GM18867 (cell line): ENCODE data around the gene BTG4.
A peak's percentile ranks its signal among the peaks of the same experiment; 100 is the strongest.

ENCODE experiments used
- ATAC-seq: cut with Tn5 transposase; IDR thresholded peaks from one replicate; pipeline ENCODE4 v1.9.1; 2021; ENCODE audit warnings: mild to moderate bottlenecking, moderate library complexity; ENCODE audit not compliant: unreplicated experiment

Gene BTG4

DNA sequence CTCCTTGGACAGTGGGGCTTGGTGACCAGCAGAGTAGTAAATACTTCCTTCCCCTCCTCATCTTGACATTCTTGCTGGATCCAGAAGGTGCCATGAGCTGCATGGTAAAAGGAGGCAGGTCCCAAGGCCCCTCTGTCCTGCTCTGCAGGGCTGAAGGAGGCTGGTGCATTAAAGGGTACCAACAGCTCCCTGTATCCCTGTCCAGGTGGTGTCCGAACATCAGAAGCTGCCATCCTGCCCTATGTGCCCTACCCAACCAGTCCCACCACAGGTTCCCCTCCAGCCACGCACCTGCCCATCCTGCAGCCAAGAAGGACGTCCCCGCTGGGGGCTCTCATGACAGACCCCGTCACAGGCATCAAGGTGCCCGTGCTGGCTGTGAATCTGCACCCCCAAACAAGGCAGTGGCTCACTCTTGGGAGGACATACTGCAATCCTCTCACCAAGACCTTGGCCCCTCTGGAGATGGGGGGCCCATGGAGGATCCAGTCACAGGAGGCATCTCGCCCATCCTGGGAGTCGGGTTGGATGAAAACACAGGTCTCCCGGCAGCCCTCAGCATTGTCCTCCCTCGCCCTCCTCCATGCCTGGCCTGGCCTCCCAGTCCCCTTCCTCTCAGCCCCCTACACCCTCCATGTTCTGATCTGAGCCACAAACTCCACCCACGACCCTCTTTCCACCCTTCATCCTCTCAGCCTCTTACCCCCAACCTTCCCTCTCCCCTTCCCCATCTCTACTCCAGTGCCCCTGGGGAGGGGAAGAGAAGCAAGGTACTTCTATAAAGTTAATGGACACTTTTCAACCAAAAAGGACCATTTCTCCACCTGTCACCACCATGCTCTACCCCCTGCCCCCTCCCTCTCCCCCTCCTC is 55.1 kb downstream of the BTG4 start:
- ATAC-seq, result no peak

DNA sequence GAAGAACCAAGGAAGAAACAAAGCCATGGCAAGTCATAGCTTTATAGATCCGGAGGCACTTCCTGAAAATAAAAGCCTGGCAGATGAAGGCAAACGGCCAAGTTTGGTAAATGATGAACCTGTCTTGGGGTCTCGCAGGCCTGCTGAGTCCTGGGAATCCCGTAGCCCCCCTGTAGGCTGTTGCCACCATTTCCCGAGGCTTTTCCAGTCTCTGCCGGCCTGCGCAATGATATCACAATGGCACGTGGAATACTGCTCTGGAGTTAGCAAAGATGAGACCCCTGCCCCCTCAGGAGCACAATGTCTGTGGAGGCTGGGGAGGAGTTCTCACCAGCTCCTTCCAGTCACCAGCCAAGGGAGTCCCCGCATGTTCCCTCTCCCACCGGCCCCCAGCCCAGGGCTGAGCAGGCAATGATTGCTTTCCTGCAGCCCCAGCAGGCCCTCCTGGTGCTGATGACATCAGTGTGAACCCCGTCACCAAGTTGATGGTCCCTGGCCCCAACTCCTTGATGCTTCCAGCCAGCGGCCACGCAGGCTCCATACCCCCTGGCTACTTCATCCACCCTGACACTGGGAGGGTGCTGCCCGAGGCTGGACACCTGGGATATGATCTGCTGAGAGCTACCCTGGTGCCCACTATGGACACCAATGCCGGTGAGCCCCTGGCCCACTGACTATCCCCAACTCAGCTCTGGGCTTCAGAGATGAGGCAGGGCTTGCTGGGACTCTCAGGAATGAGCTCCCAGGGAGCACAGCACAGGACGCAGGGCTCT is 55.9 kb downstream of the BTG4 start:
- ATAC-seq, result no peak

DNA sequence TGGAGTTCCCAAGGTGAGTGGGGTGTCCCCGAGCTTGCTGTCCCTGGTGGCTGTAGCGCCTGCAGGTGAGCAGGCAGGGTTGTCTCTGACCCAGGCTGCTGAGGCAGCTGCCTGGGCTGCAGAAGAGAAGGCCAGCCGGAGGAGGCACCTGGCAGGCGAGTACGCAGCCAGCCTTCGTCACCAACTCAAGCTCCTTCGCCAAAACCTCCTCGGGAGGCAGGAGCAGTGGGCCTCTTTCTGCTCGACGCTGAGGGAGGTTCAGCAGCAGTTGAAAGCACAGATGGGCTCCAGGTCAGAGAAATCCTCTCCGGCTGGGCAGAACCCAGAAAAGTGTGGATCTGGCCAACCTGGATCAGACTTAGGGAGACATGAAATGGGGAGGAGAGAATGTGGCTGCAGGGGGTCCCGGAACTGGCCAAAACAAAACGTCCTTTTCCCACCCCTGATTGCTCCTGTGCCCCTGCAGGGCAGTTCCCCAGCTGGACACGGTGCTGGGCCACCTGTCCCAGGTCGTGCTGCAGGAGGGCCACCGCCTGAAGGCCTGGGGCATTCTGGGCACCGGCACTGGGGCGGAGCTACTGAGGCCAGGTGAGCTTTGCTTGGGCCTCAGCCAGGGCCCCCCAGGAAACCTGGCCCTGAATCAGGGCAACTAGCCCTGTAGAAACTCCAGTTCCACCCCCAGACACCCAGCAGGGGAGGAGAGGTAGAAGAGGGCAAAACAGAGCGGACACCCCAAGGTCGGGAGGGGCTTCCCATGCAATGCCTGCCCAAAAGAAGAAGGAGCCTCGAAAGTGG is 56.7 kb downstream of the BTG4 start:
- ATAC-seq, result no peak

DNA sequence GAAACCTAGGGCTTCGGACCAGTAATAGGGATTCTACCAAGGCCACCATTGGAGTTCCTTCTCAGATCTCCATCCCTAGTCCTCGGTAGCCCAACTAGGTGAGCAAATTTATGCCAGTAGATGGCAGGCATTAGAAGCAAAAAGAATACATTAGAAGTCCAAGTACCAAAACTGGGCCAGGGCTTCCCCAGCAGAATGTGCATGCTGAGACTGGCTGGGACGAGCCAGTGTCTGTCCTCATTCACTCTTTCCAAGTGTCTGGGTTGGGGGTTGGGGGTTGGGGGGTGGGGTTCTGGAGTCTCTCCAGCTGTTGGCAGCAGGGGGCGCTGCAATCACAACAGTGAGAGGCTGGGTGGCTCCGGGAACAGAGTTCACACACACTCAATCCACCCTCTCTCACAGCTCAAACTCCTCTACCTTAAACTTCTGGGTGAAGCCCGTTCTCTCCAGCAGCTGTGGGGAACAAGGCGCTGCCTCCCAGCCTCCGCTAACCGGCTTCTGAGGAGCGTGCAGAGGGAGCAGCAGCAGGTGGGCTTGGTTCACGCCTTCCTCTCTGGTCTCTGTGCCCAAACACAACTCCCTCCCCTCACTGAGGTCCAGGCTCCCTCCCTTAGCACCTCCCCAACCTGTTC is 57.5 kb downstream of the BTG4 start:
- ATAC-seq, result no peak

DNA sequence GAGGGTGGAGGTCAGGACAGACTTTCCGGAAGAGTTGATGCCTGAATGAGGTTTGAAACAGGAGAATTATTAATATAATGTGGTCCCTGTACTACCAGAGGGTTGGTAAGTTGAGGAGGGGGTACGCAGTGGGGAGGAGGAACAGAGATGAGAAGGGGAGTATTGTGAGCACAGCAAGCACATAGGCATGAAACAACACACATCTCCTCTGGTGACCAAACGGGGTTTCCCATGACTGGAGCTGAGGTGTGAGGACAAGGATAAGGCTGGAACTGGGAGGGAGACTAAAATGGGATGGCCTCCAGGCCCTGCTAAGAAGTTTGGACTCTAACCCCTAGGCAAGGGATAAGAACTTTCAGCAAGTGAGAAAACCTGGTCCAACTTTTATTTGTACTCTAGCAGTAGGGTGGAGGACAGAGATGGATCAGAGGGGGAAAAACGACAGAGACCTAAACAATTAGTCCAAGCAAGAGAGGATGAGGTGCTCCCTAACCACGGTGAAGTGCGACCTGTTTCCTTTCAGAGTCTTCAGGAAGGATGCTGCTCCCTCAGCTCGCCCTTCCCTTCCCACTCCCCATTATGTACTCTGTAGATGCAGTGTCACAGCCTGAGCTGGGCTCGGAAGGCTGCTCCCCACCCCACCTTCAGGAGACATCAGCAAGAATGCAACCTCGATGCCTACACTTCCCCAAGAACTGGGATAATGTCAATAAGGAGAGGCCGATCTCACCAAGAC is 59.2 kb downstream of the BTG4 start:
- ATAC-seq, result no peak

DNA sequence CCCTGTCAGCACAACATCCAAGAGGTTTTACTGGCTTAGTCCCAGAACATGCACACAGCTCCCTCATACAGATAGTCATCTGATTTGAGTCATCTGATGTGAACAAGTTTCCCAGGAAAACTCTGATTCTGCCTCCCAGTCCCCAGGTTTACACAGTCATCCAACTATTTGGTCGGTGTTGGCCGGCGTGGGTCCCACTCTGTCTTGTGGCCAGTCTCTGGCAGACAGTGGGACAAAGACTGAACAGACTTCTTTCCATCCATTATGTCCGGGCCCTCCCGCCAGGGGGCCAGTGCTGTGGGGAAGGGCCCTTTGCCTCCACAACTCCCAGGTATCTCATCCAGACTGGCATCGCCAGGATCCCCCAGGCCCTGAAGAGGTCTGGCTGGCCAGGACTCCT is 60.0 kb downstream of the BTG4 start:
- ATAC-seq, result no peak

DNA sequence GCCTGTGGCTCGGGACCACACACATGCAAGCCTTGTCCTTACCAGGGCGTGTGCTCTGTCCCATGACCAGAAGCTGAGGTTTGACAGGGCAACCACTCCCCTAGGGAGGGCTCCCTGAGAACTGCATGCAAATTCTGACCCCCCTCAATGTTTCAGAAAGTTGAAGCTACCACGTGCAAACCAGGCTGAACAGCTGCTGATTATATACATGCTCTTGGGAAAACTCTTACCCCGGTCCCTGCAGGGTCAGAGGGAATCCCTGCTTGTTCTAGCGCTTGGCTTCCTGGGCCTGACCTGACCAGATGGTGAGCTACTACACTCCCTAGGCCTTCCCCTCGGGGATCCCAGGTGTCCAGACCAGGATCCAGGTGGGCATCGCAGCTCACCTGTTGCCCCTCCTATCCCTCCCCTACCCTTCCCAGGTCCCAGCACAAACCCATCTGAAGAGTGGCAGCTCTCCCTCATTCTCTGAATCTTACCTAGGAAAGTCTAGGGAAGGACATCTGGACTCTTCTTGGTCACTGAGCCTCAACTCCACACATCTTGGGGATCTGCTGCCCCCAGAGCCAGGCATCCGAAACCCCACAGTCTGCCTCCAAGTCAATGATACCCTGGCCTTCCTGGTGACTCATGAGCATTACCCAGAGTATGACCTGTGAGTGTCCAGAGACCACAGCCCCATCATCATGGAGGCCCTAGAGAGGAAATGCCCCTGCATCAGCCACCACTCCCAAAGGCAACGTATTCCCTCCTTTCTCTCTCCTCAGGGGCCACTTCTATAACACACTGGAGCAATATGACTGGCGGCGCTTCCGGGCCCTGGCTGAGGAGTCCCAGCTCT is 61.5 kb downstream of the BTG4 start:
- ATAC-seq, result peak; percentile 92

DNA sequence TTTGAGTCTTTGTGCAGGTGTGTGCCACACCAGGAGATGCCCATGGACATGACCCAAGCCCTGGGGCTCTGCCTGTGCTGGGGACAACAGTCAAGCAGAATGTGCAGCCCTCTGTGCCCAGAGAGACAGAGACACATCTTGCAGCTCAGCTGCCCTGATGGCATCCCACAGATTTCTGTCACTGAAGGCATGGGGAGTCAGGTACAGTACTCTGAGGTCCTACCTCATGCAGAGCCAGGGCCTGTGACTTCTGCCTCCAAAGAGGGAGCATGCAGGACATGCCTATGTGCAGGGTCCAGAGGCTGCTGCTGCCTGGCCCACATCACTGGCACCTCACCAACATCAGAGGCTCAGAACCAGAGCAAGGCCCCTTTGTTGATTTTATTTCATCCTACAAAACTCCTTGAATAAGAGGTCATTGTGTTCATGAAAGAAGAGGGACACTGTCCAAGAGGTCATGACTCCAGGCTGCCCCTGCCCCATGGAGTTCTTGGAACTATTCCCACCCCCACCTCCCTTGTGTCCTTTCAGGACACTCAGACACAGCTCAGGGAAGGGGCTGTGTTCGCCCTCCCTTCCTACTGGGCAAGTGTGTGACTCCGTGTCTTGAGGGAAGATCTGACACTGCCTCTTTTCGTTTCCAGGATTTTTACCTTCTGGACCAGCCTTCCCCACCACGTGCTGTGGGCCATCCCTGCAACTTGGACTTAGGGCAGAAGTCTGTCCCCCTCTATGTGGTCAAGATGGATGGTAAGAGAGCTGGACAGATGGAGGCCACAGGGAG is 62.3 kb downstream of the BTG4 start:
- no peak for ATAC-seq

DNA sequence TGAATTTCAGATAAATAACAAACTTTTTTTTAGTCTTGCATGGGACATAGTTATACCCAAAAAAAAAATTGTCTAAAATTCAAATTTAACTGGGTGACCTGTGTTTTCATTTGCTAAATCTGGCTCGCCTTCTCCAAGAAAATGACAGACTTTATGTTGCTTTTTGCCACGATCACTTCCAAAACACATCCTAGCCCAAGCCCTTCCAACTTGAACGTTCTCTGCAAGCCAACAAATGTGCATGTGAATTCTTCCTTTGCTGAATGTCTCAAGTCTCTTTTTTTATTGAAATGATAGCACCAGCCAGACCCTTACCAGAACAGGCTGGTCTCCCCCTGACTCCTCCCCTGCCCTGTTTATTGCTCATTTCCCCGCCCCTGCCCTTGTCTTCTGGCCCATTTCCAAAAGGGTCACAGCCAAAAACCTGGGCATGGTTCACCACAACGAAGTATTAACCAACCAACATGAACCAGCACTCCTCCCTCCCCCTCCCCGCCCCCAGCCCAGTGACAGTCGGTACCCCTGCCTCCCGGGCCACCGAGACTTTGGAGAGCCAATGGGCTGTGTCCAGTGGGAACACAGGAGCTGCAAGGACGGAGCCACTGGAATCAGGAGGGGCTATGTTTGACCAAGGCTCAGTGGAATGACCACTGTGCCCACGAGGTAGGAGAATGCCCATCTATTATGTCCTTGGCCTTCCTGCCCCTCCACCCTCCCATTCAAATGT is 63.2 kb downstream of the BTG4 start:
- ATAC-seq, result no peak

DNA sequence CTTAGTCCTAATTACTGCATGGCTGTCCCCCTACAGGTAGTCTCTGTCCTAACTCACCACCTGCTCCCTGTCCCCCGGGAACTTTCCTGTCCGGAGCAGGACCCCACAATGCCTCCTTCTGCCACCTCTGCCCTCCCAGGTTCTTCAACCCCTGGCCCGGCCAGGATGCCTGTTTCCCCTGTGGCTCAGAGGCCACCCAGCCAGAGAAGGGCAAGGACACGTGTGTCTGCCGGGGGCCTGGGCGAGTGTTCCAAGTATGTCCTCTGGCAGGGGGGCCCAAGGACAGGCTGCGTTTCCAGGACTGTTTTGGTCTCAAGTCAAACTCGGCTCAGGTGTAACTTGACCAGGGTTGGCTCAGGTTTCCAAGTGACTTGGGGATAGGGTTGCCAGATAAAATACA is 63.8 kb downstream of the BTG4 start:
- no peak for ATAC-seq

DNA sequence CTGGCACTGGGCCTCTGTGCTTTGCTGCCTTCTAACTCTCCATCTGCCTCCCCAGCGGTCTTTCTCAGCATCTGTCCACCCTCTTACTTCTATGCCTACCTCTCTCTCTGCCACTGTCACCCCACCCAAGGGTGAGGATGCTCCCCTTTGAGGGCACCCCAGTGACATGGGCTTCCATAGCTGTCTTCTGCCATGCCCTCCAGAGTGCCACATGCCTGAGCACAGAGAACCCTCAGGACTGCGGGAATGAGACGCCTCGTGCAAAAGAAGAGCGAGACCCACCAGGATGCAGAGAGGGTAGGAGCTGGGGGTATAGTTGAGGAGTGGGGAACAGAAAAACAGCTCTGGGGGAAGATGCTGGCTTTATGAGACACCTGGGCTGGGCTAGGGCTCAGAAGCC is 64.3 kb downstream of the BTG4 start:
- no peak for ATAC-seq

DNA sequence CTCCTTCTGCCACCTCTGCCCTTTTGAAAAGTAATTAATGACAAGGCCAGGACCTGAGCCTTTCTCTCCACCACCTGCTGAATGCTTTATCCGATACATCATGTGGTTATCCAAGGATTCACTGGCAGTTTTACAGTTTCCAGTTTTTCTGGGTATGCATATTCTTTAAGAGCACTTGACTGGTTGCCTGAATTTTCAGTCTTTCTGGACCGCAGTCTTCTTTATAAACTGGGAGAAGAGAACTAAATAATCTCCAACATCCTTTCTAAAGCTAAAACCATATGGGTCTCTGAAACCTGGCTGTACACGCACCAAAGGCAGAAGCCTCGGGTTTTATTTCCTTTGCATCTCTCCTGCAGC is 65.1 kb downstream of the BTG4 start:
- no peak for ATAC-seq

DNA sequence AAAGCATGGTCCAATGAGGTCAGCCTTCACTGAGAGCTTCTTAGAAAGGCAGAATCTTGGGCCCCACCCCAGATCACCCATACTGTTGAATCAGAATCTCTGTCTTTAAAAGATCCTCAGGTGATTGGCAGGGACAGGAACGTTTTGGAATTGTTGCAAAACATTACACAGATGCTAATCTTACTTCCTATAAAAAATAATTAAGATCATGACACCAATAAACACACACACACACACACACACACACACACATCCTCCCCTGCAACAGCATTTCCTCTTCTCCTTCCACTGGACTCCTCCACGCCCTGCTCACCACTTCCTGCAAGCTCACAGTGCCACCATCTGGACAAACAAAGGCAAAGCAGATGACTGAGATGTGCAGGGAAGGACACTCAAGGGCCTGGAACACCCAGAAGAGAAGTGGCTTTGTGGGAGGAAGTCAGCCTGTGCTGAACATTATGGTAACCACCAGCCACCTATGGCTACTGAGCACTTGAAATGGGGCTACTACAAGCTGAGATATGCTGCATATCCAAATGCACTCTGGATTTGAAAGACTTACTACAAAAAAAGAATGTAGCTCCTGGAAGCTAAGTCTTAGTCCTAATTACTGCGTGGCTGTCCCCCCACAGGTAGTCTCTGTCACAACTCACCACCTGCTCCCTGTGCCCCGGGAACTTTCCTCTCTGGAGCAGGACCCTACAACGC is 65.6 kb downstream of the BTG4 start:
- peak; percentile 87 for ATAC-seq

DNA sequence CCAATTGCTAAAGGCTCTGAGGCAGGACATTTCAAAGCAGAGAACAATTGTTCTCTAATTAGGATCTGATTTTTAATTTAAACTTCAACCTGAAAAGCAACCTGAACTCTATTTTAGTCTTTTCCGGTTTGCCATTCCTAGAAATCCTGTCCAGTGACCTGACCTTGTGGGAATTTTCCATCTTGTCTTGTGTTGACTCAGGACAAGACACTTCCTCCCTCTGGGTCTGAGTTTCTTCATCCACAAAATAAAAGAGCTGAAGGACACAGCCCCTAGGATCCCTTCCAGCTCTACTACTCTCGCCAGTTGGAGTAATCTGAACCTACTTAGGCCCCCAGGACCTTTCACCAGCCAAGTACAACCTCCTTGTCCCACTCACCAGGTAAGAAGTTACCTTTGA is 66.6 kb downstream of the BTG4 start:
- ATAC-seq, result no peak
